ENCODE measurements around the gene ARHGAP15.

- TF ChIP-seq CTCF (IDR thresholded peaks at IDR 0.05) (no peak), POLR2A (IDR thresholded peaks at IDR 0.05) (no peak)
Observed at GRCh38 chr2:143132355-143132754, 3.1 kb downstream of the ARHGAP15 start.

Measured in esophagus squamous epithelium (tissue), 4 donors.